GM12875 (cell line): ENCODE results near the gene NUMBL.

Experiments
- H3K4me3 ChIP-seq: one replicate; pipeline ENCODE4 v1.5.1; 2011; ENCODE audit warnings: low read depth, low read length, control low read depth
- TF ChIP-seq, protein P1 (sequence below): IDR thresholded peaks from 2 replicates; pipeline ENCODE4 v1.5.1; 2011; ENCODE audit warnings: low read depth, mild to moderate bottlenecking, control low read depth, inconsistent platforms, low read length, moderate library complexity, borderline replicate concordance; ENCODE audit not compliant: insufficient read depth

Gene NUMBL

DNA sequence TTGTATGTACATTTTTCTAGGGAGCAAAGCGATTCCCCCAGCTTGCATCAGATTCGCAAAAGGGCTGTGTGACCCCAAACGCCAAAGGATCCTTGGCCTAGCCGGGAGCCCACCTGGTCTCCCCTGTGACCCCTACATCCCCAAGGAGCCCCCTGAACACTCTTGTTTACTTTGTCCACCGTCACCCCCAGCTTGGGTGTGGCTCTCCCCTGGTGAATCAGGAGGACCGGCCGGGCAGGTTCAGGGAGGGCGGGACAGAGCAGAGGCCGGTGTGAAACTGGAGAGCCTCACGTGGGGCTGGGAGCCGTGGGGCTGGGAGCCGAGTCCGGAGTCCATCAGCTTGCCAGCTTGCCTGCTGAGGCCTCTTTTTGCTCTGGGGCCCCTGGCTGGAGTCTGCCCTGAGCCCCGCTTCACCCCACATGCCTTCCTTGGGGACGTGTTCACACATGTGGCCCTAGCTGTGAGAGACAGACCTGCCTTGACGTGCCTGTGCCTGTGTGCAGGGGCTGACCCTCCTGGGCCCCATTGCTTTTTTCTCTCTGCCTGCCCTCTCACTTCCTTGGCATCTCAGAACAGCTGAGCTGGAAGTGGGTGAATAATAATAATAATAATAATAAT lies 28.4 kb upstream of the NUMBL start:
- H3K4me3 ChIP-seq, result peak overlapping the region; percentile 71
- TF ChIP-seq, protein P1, sequence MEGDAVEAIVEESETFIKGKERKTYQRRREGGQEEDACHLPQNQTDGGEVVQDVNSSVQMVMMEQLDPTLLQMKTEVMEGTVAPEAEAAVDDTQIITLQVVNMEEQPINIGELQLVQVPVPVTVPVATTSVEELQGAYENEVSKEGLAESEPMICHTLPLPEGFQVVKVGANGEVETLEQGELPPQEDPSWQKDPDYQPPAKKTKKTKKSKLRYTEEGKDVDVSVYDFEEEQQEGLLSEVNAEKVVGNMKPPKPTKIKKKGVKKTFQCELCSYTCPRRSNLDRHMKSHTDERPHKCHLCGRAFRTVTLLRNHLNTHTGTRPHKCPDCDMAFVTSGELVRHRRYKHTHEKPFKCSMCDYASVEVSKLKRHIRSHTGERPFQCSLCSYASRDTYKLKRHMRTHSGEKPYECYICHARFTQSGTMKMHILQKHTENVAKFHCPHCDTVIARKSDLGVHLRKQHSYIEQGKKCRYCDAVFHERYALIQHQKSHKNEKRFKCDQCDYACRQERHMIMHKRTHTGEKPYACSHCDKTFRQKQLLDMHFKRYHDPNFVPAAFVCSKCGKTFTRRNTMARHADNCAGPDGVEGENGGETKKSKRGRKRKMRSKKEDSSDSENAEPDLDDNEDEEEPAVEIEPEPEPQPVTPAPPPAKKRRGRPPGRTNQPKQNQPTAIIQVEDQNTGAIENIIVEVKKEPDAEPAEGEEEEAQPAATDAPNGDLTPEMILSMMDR, result no peak

DNA sequence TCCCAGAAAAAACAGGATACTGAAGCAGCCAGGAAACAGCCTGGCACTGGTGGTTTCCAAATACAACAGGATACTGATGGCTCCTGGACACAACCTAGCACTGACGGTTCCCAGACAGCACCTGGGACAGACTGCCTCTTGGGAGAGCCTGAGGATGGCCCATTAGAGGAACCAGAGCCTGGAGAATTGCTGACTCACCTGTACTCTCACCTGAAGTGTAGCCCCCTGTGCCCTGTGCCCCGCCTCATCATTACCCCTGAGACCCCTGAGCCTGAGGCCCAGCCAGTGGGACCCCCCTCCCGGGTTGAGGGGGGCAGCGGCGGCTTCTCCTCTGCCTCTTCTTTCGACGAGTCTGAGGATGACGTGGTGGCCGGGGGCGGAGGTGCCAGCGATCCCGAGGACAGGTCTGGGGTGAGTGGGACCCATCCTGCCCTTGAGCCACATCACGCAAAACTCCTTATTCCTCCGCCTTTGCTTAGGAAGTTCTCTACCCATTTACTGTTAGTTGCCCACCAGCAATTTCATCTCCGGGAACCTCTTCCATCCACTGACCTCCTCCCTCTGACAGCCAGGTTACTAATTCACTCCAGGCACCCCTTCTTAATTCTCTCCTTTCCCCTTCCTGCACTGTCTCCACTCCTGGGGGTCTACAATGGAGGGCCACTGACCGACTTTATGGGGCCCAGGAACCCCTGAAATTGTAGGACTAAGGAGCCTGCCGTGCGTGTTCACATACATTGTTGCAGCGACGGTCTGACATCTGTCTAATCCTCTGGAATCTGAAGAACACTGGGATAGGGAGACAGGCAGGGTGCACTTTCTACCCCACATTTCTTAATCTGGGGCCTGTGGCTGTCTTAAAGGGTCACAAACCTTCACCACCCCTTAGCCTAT lies 27.7 kb upstream of the NUMBL start:
- H3K4me3 ChIP-seq, result peak overlapping the region; percentile 71
- TF ChIP-seq, protein P1, result no peak

DNA sequence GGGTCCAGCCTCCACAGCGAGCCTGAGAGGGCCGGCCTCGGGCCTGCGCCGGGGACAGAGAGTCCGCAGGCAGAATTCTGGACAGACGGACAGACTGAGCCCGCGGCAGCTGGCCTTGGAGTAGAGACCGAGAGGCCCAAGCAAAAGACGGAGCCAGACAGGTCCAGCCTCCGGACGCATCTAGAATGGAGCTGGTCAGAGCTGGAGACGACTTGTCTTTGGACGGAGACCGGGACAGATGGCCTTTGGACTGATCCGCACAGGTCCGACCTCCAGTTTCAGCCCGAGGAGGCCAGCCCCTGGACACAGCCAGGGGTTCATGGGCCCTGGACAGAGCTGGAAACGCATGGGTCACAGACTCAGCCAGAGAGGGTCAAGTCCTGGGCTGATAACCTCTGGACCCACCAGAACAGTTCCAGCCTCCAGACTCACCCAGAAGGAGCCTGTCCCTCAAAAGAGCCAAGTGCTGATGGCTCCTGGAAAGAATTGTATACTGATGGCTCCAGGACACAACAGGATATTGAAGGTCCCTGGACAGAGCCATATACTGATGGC lies 27.0 kb upstream of the NUMBL start:
- H3K4me3 ChIP-seq, result peak overlapping the region; percentile 71
- TF ChIP-seq, protein P1, result no peak

DNA sequence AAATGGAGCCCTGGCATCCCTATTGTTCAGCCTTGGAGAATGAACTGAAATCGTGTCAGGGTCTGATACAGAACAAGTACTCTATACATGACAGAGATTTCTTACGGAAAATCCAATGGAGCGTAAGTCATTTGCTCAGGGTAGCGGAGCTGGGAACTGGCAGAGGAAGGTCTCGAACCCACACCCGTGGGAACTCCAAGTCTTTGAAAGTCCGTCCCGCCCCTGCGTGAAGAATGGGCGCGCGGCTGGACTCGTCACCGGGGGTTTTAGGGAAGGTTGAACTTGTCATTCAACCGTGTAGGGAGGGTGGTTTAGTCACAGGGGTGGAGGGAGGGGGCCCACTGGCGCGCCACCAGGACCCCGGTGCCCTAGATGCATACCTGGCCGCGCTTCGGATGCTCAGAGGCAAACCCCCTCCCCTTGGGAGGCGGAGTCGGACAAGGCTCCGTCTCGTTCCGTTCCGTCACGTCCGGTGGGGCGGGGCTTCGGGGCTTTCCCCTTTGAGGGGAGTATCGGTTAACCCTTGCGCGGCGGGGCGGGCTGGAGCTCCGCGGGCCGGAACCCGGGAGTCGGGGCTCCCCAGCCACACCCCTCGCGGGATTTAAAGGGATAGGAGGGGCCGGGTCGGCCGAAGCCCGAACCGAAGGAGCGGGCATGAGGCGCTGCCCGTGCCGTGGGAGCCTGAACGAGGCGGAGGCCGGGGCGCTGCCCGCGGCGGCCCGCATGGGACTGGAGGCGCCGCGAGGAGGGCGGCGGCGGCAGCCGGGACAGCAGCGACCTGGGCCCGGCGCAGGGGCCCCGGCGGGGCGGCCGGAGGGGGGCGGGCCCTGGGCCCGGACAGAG lies 26.3 kb upstream of the NUMBL start, which contains the start of the genes COQ8B and ITPKC:
Gene COQ8B (minus strand): TSS at position 405 of the 843 bp plus-strand sequence. CDS start 2,254 bp downstream, outside the sequence.
Gene ITPKC (plus strand): TSS at position 631 of the 843 bp plus-strand sequence. CDS start 24 bp downstream, at position 655.
- TF ChIP-seq, protein P1, result no peak

DNA sequence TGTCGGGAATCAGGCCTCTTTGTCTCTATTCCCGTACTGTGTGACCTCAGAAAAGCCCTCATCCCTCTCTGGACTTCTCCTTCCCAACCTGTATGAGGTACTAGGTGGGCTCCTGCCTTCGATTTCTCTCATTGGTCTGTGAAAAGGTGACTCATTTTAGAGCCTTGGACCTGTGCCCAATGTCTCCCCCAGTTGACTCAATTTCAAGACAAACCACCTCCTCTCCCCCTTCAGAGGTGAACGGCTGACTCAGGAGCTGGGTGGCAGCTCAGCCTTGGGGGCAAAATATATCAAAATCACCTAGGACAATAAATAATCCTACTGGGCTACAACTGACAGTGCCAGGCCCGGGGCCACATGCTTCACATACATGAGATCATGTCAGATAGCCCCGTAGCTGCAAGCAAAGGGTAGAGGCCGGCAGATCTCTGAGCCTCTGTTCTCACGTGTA lies 25.6 kb upstream of the NUMBL start:
- TF ChIP-seq, protein P1, result no peak
- peak overlapping the region; percentile 71 for H3K4me3 ChIP-seq

More for the DNA sequence above, 26.3 kb upstream of the NUMBL start, which contains the start of the genes COQ8B and ITPKC:
- peak within 1 kb of the TSS; percentile 71 for H3K4me3 ChIP-seq
